Measurements from ENCODE around the gene LIN7A. TPM values are rescaled to one million over a fixed set of nuclear protein-coding genes. Genes with fewer than 3 reads are reported as not detected.

LIN7A gene
- total and polyA plus RNA-seq, 9 donors: 2.6 to 13.1 (median 6.6) TPM

DNA sequence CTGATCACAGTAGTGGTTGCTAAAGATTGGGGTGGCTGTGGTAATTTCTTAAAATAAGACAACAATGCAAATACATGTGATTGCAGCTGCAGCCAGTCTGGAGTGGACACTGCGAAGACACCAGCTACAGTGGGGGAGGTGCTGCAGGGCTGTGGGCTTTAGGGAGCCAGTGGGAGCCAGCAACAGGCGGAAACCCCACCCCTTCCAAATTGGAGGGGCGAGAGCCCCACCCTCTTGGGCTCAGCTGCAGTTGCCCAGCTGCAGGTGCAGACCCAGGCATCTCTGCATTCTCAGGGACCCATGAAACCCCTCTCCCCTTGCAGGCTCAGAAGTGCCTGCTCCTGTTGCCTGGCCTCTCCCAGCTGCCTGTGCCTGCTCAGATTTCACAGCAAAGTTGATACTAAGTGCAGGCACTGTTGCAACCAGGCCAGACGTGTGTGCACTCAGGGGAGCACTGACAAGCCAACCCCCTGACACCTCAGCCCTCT lies 116.2 kb downstream of the LIN7A start:
- Histone ChIP-seq H3K4me3 (no peak overlapping the region), H3K4me1 (ENCODE audit: insufficient read depth) (no peaks in the 10 kb centered on the region), H3K27me3 (no peaks in the 10 kb centered on the region), H3K36me3 (no peaks in the 10 kb centered on the region), H3K27ac (no peak overlapping the region), H3K9me3 (no peaks in the 10 kb centered on the region)
- intact Hi-C loops (cut with DNase I): no loop called here
- TF ChIP-seq POLR2A (IDR thresholded peaks at IDR 0.05) (no peak), EP300 (IDR thresholded peaks at IDR 0.05) (no peak)
- TF ChIP-seq, protein P1, sequence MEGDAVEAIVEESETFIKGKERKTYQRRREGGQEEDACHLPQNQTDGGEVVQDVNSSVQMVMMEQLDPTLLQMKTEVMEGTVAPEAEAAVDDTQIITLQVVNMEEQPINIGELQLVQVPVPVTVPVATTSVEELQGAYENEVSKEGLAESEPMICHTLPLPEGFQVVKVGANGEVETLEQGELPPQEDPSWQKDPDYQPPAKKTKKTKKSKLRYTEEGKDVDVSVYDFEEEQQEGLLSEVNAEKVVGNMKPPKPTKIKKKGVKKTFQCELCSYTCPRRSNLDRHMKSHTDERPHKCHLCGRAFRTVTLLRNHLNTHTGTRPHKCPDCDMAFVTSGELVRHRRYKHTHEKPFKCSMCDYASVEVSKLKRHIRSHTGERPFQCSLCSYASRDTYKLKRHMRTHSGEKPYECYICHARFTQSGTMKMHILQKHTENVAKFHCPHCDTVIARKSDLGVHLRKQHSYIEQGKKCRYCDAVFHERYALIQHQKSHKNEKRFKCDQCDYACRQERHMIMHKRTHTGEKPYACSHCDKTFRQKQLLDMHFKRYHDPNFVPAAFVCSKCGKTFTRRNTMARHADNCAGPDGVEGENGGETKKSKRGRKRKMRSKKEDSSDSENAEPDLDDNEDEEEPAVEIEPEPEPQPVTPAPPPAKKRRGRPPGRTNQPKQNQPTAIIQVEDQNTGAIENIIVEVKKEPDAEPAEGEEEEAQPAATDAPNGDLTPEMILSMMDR (IDR thresholded peaks at IDR 0.05): no peak
- no peak for DNase-seq
- WGBS, 3 donors: 83 to 93% (median 88%) methylated on average over 4 of the region's 4 CpGs

- no peak for DNase-seq
- TF ChIP-seq EP300 (IDR thresholded peaks at IDR 0.05) (no peak), POLR2A (IDR thresholded peaks at IDR 0.05) (no peak)
- TF ChIP-seq, protein P1 (IDR thresholded peaks at IDR 0.05): no peak
- intact Hi-C loops (cut with DNase I): no loop called here
- Histone ChIP-seq H3K27ac (no peak overlapping the region), H3K4me1 (ENCODE audit: insufficient read depth) (no peaks in the 10 kb centered on the region), H3K9me3 (no peaks in the 10 kb centered on the region), H3K36me3 (no peaks in the 10 kb centered on the region), H3K4me3 (no peak overlapping the region), H3K27me3 (no peaks in the 10 kb centered on the region)
Observed at GRCh38 chr12:80818878-80819277, 118.9 kb downstream of the LIN7A start.

DNA sequence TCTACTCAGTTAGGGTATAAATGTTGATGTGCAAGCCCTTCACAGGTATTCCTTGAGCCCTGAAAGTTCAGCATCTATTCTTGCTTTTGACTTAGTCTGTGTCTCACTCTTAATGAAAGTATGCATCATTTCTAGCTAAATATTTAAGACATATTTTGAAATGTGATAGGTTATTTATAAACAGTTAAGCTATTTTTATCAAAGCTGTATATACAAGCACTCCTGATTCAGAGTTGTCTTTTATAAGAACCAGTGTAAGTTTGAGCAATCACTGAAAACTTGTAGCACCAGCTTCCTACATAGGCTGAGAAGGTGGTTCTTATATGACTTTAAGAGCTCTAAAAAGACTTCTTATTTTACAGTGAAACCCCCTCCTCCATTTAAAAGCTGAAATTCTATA lies 122.4 kb downstream of the LIN7A start:
- Histone ChIP-seq H3K27ac (no peak overlapping the region), H3K27me3 (no peaks in the 10 kb centered on the region), H3K4me1 (ENCODE audit: insufficient read depth) (no peaks in the 10 kb centered on the region), H3K4me3 (no peak overlapping the region), H3K36me3 (no peaks in the 10 kb centered on the region), H3K9me3 (no peaks in the 10 kb centered on the region)
- intact Hi-C loops (cut with DNase I): no loop called here
- DNase-seq: no peak
- TF ChIP-seq EP300 (IDR thresholded peaks at IDR 0.05): no peak
- TF ChIP-seq POLR2A (IDR thresholded peaks at IDR 0.05): no peak
- TF ChIP-seq, protein P1 (IDR thresholded peaks at IDR 0.05): no peak

DNA sequence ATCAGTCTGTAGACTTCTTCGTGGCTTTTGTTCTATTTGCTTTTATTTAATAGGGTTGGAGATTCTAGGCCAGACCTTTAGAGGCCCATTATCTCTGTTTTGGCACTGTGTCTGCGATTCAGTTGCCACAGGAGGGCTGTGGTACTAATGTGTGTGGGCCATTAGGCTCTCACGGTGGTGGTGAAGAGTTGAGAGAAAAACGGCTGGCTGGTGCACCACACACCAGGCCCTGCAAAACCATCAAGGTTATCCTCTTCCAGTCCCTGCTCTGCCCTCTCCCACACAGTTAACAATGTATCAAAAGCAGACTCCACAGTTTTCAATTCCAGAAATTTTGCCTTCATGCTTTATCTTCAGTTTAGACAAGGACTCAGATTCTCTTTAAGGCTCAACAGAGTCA lies 123.3 kb downstream of the LIN7A start:
- TF ChIP-seq, protein P1 (IDR thresholded peaks at IDR 0.05): no peak
- no peak for TF ChIP-seq EP300 (IDR thresholded peaks at IDR 0.05)
- no peak for TF ChIP-seq POLR2A (IDR thresholded peaks at IDR 0.05)
- no peaks in the 10 kb centered on the region for H3K4me1 ChIP-seq (ENCODE audit: insufficient read depth)
- intact Hi-C loops (cut with DNase I): no loop called here
- 52 to 72% (median 65%) methylated on average over 4 of the region's 4 CpGs for WGBS, 3 donors
- H3K36me3 ChIP-seq: no peaks in the 10 kb centered on the region
- no peak overlapping the region for H3K4me3 ChIP-seq
- no peak for DNase-seq
- H3K9me3 ChIP-seq: no peaks in the 10 kb centered on the region
- no peak overlapping the region for H3K27ac ChIP-seq
- H3K27me3 ChIP-seq: no peaks in the 10 kb centered on the region

DNA sequence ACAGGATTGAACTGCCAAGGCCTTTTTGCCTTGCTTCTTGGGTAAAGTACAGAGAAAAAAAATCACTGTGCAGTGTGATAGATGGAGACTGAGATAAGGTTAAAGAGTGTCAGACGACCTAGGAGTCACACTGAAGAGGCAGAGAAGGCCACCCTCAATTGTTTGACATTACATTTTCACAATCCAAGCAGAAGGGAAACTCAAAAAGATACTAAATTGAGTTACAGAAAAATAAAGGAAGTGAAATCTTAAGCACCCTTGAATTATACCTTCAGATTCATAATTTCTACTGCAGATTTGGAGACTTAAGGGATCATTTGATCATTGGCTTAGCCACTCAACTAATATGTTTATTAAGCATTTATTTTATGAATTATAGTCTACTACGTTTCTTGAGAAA lies 123.9 kb downstream of the LIN7A start:
- H3K36me3 ChIP-seq: no peaks in the 10 kb centered on the region
- H3K27ac ChIP-seq: no peak overlapping the region
- DNase-seq: no peak
- TF ChIP-seq, protein P1 (IDR thresholded peaks at IDR 0.05): no peak
- TF ChIP-seq EP300 (IDR thresholded peaks at IDR 0.05) (no peak), POLR2A (IDR thresholded peaks at IDR 0.05) (no peak)
- no peaks in the 10 kb centered on the region for H3K9me3 ChIP-seq
- WGBS, 3 donors: 78 to 82% (median 81%) methylated on average over 2 of the region's 2 CpGs
- no peak overlapping the region for H3K4me3 ChIP-seq
- H3K4me1 ChIP-seq (ENCODE audit: insufficient read depth): no peaks in the 10 kb centered on the region
- H3K27me3 ChIP-seq: no peaks in the 10 kb centered on the region
- intact Hi-C loops (cut with DNase I): no loop called here
